ENCODE data around the gene CRELD2.

The CRELD2 gene

GRCh38 chr22:49954354-49954753 is 35.9 kb downstream of the CRELD2 start:
- TF ChIP-seq POLR2AphosphoS5 (IDR thresholded peaks at IDR 0.05; ENCODE audit: low read depth, low read length): no peak
- TF ChIP-seq SIN3A (IDR thresholded peaks at IDR 0.05; ENCODE audit: borderline replicate concordance, insufficient read depth, low read length): no peak
- TF ChIP-seq REST (IDR thresholded peaks at IDR 0.05; ENCODE audit: insufficient read depth in 1 of 2, low read depth in 2 of 2, low read length in 2 of 2): no peak
- no peak for TF ChIP-seq FOXP2 (optimal IDR thresholded peaks at IDR 0.05; ENCODE audit: borderline replicate concordance, extremely low read depth, extremely low read length, insufficient read depth)
- no peak for TF ChIP-seq TAF1 (IDR thresholded peaks at IDR 0.05; ENCODE audit: borderline replicate concordance, insufficient read depth, low read length)

DNA sequence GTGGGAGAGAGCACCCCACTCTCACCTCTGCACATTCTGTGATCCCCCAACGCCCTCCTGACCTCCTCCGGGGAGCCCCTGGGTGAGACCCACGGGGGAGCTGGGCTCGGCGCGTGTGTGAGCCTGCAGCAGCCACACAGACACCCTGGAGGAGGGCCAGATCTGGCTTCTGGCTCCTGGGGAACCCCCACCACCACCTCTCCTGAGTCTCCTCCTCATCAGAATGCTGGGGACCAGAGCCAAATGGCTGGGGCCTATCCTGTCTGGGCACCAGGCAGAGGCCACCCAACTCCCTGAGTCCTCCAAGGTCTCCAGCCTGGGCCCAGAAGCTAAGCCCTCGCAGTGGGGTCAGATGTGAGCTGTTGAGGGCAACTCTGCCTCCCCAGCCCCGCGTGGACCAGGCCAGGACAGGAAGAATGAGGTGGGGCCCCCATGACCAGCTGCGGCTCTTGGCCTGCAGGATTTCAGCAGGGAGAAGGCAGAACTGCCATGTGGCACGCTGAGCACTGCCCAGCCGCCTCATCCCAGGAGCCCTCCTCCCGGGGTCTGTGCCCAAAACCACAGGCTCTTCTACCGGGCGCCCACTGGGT is 36.7 kb downstream of the CRELD2 start:
- TF ChIP-seq FOXP2 (optimal IDR thresholded peaks at IDR 0.05; ENCODE audit: borderline replicate concordance, extremely low read depth, extremely low read length, insufficient read depth) (no peak), POLR2AphosphoS5 (IDR thresholded peaks at IDR 0.05; ENCODE audit: low read depth, low read length) (no peak), TAF1 (IDR thresholded peaks at IDR 0.05; ENCODE audit: borderline replicate concordance, insufficient read depth, low read length) (no peak), SIN3A (IDR thresholded peaks at IDR 0.05; ENCODE audit: borderline replicate concordance, insufficient read depth, low read length) (no peak), REST (IDR thresholded peaks at IDR 0.05; ENCODE audit: insufficient read depth in 1 of 2, low read depth in 2 of 2, low read length in 2 of 2) (no peak)

DNA sequence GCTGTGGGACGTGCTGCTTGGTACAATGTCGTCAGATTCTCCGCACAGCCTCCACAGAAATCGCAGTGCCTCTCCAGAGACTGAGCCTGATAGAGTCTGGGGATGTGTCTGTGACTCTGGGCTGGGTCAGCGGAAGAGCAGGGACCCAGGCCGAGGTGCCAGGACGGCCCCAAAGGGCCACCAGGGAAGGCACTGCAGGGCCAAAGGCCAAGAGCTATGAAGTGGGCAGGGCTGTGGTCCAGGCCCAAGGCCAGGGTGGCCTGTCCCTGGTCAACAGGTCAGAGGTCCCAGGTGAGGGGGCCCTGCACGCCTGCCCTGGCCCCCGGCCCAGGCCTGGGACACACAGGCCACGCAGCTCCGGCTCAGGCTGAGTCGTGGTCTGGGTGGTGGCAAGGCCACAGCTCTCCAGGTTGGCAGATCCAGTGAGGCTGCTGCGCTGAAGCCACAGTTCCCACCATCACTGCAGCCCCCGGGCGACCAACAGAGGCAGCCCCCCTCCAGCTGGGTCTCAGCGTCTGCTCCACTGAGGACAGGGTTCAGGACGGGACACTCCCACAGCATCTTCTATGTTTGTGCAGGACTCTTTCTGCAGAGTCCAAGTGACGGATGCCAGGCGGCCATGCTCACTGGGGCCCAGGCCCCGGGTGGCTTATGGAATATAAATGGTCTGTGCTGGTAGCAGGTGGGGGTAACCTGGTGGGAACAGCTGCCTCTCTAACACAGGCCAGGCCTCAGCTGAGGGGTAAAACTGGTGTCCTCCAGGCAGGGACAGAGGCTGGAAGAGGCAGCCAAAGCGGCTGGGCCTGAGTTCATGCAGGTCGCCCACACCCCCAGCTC is 37.4 kb downstream of the CRELD2 start:
- TF ChIP-seq POLR2AphosphoS5 (IDR thresholded peaks at IDR 0.05; ENCODE audit: low read depth, low read length): no peak
- TF ChIP-seq REST (IDR thresholded peaks at IDR 0.05; ENCODE audit: insufficient read depth in 1 of 2, low read depth in 2 of 2, low read length in 2 of 2): no peak
- no peak for TF ChIP-seq SIN3A (IDR thresholded peaks at IDR 0.05; ENCODE audit: borderline replicate concordance, insufficient read depth, low read length)
- no peak for TF ChIP-seq FOXP2 (optimal IDR thresholded peaks at IDR 0.05; ENCODE audit: borderline replicate concordance, extremely low read depth, extremely low read length, insufficient read depth)
- TF ChIP-seq TAF1 (IDR thresholded peaks at IDR 0.05; ENCODE audit: borderline replicate concordance, insufficient read depth, low read length): no peak

- TF ChIP-seq POLR2AphosphoS5 (IDR thresholded peaks at IDR 0.05; ENCODE audit: low read depth, low read length) (no peak), SIN3A (IDR thresholded peaks at IDR 0.05; ENCODE audit: borderline replicate concordance, insufficient read depth, low read length) (no peak), TAF1 (IDR thresholded peaks at IDR 0.05; ENCODE audit: borderline replicate concordance, insufficient read depth, low read length) (no peak), REST (IDR thresholded peaks at IDR 0.05; ENCODE audit: insufficient read depth in 1 of 2, low read depth in 2 of 2, low read length in 2 of 2) (no peak), FOXP2 (optimal IDR thresholded peaks at IDR 0.05; ENCODE audit: borderline replicate concordance, extremely low read depth, extremely low read length, insufficient read depth) (no peak)
Observed at GRCh38 chr22:49956418-49956770, 38.0 kb downstream of the CRELD2 start.

Measured in PFSK-1 (cell line).